Lower leg skin (tissue), 3 donors: ENCODE results near the gene TMEM45A.

Experiments
- POLR2A ChIP-seq, 2 donors: fragments of 450-650 bp; IDR thresholded peaks; one replicate each; pipeline ENCODE4 v1.6.1; 2016 to 2017; ENCODE audit warnings: antibody characterized with exemption in 2 of 2, mild to moderate bottlenecking in 1 of 2, moderate library complexity in 1 of 2
- TF ChIP-seq, protein P1 (sequence below), 3 donors: fragments of 450-650 bp; IDR thresholded peaks; one replicate each; pipeline ENCODE4 v1.5.1; 2016; ENCODE audit warnings: antibody characterized with exemption in 3 of 3, mild to moderate bottlenecking in 3 of 3, moderate library complexity in 2 of 3

DNA sequence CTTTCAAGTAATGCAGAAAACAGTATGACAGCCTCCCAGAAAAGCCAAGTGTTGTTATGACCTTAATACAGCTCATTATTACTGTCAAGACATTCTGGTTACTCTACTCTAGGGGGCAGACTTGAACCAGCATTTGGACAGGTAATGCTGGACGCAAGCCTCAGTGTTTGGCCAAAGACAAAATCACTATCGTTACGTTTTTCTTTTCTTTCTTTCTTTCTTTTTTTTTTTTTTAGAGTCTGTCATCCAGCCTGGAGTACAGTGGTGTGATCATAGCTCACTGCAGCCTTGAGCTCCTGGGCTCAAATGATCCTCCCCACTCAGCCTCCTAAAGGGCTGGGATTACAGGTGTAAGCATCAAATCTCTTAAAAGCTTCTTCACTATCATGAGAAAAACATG, 29.4 kb upstream of the TMEM45A start:
- TF ChIP-seq, protein P1, sequence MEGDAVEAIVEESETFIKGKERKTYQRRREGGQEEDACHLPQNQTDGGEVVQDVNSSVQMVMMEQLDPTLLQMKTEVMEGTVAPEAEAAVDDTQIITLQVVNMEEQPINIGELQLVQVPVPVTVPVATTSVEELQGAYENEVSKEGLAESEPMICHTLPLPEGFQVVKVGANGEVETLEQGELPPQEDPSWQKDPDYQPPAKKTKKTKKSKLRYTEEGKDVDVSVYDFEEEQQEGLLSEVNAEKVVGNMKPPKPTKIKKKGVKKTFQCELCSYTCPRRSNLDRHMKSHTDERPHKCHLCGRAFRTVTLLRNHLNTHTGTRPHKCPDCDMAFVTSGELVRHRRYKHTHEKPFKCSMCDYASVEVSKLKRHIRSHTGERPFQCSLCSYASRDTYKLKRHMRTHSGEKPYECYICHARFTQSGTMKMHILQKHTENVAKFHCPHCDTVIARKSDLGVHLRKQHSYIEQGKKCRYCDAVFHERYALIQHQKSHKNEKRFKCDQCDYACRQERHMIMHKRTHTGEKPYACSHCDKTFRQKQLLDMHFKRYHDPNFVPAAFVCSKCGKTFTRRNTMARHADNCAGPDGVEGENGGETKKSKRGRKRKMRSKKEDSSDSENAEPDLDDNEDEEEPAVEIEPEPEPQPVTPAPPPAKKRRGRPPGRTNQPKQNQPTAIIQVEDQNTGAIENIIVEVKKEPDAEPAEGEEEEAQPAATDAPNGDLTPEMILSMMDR (IDR thresholded peaks at IDR 0.05): no peak
- no peak for TF ChIP-seq POLR2A (IDR thresholded peaks at IDR 0.05)
